ENCODE results near the gene PIM3.

DNA sequence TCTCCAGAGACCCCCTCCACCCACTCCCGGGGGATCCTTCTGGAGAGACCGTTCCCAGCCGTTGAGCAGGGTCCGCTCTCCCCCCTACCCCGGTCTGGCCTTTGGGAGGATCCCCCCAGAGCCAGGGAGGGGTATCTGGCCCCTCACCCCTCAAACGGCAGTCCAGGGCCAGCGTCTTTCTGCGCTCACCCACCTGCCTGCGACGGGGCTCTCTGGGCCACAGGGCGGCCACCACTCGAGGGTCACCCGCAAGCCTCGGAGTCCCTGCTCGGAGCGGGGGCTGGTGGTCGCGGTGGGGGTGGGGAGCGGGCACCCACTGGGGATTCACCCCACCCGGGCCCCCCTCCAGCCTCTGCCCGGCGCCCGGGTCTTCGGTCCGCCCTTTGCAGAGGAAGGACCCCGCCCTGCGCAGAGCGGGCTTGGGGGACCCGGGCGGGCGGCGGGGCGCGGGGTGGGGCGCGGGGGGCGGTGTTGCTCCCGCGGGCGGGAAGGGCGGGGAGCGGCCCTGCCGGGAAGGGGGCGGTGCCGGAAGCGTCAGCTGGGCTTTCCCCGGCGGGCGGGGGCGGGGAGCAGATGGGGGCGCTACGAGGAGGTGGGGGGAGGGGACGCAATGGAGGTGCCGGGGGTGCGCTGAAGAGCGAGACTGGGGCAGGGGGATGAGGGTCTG, 25.5 kb upstream of the PIM3 start:
- TF ChIP-seq CTCF (IDR thresholded peaks at IDR 0.05; ENCODE audit: low read depth, low read length, missing input control) (no peak), RXRA (IDR thresholded peaks at IDR 0.05) (no peak), ATF3 (IDR thresholded peaks at IDR 0.05) (no peak), MAX (IDR thresholded peaks at IDR 0.05) (no peak), YY1 (IDR thresholded peaks at IDR 0.05) (no peak), TAF1 (conservative IDR thresholded peaks at IDR 0.05) (no peak), RAD21 (IDR thresholded peaks at IDR 0.05) (no peak)
